GM21447 (cell line): ENCODE measurements around the gene OOSP4B.
"Not testable (repeated sequence)": the region's sequence is repeated elsewhere in the genome, so short reads cannot be mapped to it uniquely, and the experiment has no call there.

Experiments used
- ATAC-seq: cut with Tn5 transposase; IDR thresholded peaks from one replicate; pipeline ENCODE4 v1.9.1; 2021; ENCODE audit not compliant: unreplicated experiment

Gene OOSP4B

DNA sequence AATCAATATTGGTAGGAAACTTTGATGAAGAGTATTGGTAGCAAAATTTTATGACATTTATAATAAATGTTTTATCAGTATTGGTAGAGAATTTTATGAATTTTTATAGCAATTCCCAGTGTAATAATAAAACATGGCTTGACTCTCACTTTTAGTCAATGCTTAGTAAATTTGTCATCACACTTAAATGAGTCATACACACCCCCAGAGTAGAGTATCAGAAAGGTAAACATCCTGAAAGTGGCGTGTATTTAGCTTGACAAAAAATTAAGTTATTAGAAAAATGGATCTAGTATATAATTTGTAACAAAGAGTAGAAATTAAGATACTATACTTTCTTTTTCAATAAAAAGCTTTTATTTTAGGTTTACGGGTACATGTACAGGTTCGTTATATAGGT is 42.1 kb downstream of the OOSP4B start:
- no peak for ATAC-seq

DNA sequence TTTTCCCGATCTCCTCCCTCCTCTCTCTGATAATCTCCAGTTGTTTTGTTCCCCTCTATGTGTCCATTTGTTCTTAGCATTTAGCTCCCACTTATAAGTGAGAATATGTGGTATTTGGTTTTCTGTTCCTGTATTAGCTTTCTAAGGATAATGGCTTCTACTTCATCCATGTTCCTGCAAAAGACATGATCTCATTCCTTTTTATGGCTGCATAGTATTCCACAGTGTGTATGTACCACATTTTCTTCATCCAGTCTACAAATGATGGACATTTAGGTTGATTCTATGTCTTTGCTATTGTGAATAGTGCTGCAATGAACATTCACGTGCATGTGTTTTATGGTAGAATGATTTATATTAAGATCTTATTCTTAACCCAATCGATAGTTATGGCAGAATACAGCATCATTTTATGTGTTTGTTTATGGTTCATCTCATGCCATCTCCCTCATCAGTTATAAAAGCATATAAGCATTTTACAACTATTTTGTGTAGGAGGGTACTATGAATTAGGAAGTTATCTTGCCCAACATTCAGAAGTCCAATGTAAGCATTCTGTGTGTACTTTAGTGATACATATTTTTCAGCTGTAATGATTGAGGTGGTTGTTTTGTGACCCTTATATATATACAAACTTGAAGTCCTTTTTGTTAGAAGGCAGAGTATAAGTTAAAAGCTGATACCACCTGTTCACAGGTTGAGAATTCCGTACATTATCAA is 42.7 kb downstream of the OOSP4B start:
- no peak for ATAC-seq

DNA sequence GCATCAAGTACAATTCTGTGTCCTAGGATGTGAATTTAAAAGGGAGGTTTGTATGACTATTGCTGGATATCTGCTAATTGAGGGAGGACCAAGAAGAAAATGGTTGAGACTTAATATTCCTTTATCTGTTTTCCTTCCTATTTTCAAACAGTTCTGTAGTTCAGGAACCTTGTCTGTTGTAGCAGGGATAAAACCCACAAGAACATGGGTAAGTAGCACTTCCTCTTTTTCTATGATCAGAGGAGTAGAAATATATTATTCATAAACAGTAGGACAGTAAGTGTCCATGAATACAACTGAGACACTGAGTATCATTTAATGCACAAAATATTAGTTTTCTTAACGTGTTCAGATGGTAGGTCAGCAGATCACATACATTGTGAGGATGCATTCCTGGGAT is 47.1 kb downstream of the OOSP4B start:
- ATAC-seq, result no peak

DNA sequence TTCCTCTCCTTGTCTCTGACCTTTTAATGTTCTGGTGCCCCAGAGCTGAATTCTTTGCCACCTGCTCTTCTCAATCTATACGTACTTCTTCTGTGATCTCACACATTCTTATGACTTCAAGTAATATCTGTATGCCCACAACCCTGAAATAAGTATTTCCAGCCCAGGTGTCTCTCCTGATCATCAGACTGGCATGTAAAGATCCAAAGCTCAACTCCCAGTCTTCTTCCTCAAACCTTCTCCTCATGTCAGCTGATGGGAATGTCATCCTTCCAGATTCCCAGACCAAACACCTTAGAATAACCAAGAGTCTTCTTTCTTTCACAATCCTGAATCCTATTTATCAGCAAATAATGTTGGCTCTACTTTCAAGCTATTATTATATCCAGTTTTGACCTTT is 48.8 kb downstream of the OOSP4B start:
- ATAC-seq, result no peak

- ATAC-seq, result no peak
Observed at GRCh38 chr11:60069450-60069849, 52.5 kb downstream of the OOSP4B start.

DNA sequence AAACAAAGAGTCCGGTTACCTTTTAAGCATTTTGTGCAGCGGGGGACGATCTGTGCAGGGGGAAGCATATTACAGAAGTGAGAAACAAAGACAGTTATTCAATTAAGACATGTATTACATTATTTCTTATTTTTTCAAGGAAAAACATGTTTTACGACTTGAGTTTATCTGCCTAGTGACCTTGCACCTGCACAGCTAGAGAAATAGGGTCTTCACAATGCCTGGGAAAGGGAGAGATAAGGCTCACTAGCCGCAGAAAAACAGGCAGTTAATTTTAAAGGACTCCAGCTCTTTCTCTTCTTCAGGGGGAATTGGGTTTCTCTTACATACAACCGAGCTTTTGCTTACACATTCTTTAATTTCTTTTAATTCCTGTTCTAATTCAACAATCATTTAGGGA is 54.7 kb downstream of the OOSP4B start:
- not testable (repeated sequence) for ATAC-seq

DNA sequence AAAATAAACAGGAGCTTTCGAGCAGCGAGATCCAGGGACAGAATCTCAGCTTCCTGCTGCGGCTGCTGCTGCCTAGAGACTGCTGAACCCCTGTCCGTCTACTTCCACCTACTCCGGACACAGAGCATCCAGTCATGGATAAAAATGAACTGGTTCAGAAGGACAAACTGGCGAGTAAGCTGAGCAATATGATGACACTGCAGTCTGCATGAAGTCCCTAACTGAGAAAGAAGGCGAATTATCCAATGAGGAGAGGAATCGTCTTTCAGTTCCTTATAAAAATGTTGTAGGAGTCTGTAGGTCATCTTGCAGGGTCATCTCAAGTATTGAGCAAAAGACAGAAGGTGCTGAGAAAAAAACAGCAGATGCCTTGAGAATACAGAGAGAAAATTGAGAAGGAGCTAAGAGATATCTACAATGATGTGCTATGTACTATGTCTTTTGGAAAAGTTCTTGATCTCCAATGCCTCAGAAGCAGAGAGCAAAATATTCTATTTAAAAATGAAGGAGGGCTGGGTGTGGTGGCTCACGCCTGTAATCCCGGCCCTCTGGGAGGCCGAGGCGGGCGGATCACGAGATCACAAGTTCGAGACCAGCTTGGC is 60.3 kb downstream of the OOSP4B start:
- no peak for ATAC-seq

- no peak for ATAC-seq
Observed at GRCh38 chr11:60077981-60078380, 61.0 kb downstream of the OOSP4B start.

- ATAC-seq, result no peak
Observed at GRCh38 chr11:60078745-60079144, 61.8 kb downstream of the OOSP4B start.

- ATAC-seq, result no peak
Observed at GRCh38 chr11:60080535-60080934, 63.6 kb downstream of the OOSP4B start.
